Endothelial cell of umbilical vein (primary cell): ENCODE data around the gene MRPS30.

Experiments used
- FOS ChIP-seq: IDR thresholded peaks from 2 replicates; pipeline ENCODE4 v1.6.1; 2011; ENCODE audit warnings: mild to moderate bottlenecking, low read length, moderate library complexity, borderline replicate concordance; ENCODE audit not compliant: insufficient read depth
- GATA2 ChIP-seq: IDR thresholded peaks from 2 replicates; pipeline ENCODE4 v1.7.0; 2011; ENCODE audit warnings: low read depth, mild to moderate bottlenecking, moderate library complexity, mixed read lengths, low read length; ENCODE audit not compliant: insufficient read length, insufficient read depth
- MAX ChIP-seq: IDR thresholded peaks from 2 replicates; pipeline ENCODE4 v1.6.1; 2011; ENCODE audit not compliant: insufficient read depth, insufficient read length
- POLR2A ChIP-seq: IDR thresholded peaks from 2 replicates; pipeline ENCODE4 v1.6.1; 2012; ENCODE audit warnings: low read depth, mild to moderate bottlenecking, control low read depth, low read length
- TF ChIP-seq, protein P1 (sequence below), 2 donors: IDR thresholded peaks; 1 replicate in 1 of 2; 2 replicates in 1 of 2; pipeline ENCODE4 v1.5.1; 2011; ENCODE audit warnings: low read length in 2 of 2, mild to moderate bottlenecking in 2 of 2, moderate library complexity in 2 of 2, control low read depth in 1 of 2, inconsistent platforms in 1 of 2, low read depth in 1 of 2; ENCODE audit not compliant: insufficient read depth in 1 of 2; ENCODE audit errors: extremely low read depth in 1 of 2

DNA sequence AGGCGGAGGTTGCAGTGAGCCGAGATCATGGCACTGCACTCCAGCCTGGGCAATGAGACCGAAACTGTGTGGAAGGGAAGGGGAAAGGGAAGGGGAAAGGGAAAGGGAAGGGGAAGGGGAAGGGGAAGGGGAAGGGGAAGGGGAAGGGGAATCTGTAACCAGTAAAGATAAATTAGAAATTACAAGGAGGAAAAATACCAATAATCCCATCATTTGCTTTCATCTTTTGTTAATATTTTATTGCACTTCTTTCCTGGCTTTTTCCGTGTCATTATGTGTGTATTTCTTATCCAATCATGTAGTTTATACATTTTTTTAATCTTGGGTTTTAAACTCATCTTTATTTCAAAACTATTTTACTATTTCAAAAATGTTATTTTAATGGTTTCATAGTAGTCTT, 29.6 kb upstream of the MRPS30 start:
- TF ChIP-seq, protein P1, sequence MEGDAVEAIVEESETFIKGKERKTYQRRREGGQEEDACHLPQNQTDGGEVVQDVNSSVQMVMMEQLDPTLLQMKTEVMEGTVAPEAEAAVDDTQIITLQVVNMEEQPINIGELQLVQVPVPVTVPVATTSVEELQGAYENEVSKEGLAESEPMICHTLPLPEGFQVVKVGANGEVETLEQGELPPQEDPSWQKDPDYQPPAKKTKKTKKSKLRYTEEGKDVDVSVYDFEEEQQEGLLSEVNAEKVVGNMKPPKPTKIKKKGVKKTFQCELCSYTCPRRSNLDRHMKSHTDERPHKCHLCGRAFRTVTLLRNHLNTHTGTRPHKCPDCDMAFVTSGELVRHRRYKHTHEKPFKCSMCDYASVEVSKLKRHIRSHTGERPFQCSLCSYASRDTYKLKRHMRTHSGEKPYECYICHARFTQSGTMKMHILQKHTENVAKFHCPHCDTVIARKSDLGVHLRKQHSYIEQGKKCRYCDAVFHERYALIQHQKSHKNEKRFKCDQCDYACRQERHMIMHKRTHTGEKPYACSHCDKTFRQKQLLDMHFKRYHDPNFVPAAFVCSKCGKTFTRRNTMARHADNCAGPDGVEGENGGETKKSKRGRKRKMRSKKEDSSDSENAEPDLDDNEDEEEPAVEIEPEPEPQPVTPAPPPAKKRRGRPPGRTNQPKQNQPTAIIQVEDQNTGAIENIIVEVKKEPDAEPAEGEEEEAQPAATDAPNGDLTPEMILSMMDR (IDR thresholded peaks at IDR 0.05; ENCODE audit: extremely low read depth in 1 of 2, insufficient read depth in 1 of 2, low read depth in 1 of 2, low read length in 2 of 2) = no peak
- no peak for TF ChIP-seq GATA2
- no peak for TF ChIP-seq POLR2A
- no peak for TF ChIP-seq FOS
- no peak for TF ChIP-seq MAX
